ENCODE measurements around the gene CNTNAP5. TPM values are rescaled to one million over a fixed set of nuclear protein-coding genes. Genes with fewer than 3 reads are reported as not detected.

CNTNAP5 gene
- total and polyA plus RNA-seq, 5 experiments from 2014 or later: not detected

DNA sequence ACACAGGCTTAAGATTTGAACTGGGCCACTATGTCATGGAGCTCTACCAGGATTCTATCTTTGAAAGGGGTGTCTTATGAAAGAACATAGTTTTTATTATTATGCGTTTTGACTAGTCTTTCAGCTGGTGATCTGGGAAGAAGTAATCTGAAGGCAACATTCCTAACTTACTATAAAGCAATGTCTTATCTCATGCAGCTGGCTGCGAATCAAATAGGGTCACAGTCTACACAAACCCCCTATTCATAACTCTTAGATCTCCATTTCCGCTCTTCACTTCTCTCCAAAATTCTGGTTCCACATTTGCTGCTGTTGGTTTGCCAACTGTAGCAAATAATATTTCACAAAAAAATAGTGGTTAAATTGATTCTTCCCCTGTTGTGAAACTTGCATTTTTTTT lies 813.3 kb downstream of the CNTNAP5 start:
- no peaks in the 10 kb centered on the region for H3K36me3 Mint-ChIP-seq
- no peak overlapping the region for H3K4me3 Mint-ChIP-seq
- no peak for DNase-seq
- ATAC-seq: no peak
- peaks cover 0 to 30% (median 5%) of the 10 kb centered on the region in 9 donors for H3K9me3 Mint-ChIP-seq
- no peaks in the 10 kb centered on the region for H3K4me1 Mint-ChIP-seq
- no peak overlapping the region for H3K27ac Mint-ChIP-seq
- H3K27me3 Mint-ChIP-seq: no peaks in the 10 kb centered on the region
- POLR2A ChIA-PET: no interaction called here

DNA sequence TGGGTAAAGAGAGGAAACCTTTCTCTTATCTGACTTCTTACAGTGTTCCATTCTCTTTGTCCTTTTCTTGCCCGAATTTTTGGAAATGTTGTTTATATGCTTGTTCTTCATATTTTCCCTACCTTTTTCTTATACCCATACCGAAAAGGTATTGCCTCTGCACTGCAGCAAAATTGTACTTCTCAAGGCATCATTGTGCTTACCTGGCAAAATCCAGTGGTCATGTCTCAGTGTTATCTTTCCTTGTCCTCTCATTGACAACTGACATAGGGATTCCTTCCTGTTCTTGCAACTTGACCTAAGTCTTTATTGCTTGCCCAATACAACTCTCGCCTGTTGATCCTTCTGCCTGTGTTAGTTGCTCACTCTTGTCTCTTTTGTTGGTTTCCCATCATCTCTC lies 842.2 kb downstream of the CNTNAP5 start:
- H3K4me3 Mint-ChIP-seq: no peak overlapping the region
- DNase-seq (no peak), ATAC-seq (no peak)
- H3K4me1 Mint-ChIP-seq: no peaks in the 10 kb centered on the region
- H3K27me3 Mint-ChIP-seq: no peaks in the 10 kb centered on the region
- H3K36me3 Mint-ChIP-seq: no peaks in the 10 kb centered on the region
- H3K9me3 Mint-ChIP-seq: peaks cover 0 to 8% (median 0%) of the 10 kb centered on the region in 9 donors
- POLR2A ChIA-PET: no interaction called here
- H3K27ac Mint-ChIP-seq: no peak overlapping the region

DNA sequence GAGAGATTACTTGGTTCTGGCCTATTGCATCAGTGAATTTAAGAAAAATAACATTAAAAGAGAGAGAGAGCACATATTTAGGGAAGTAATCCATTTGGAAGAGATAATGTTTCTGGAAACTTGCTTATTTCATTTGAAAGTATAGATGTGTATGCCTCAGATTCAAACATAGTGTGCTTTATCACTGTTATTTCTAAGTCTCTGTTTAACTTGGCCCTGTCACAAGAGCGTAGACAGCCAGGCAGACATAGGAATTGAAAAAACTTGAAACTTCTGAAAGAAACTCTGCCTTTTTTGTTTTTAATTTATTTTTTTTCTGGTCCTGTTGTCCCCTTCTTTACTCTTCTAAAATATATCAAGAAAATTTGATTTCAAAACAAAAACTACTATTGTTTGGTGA lies 849.1 kb downstream of the CNTNAP5 start:
- H3K9me3 Mint-ChIP-seq: peaks cover 0 to 15% (median 0%) of the 10 kb centered on the region in 9 donors
- H3K4me3 Mint-ChIP-seq: no peak overlapping the region
- POLR2A ChIA-PET: no interaction called here
- H3K27ac Mint-ChIP-seq: no peak overlapping the region
- ATAC-seq: no peak
- H3K4me1 Mint-ChIP-seq: no peaks in the 10 kb centered on the region
- no peaks in the 10 kb centered on the region for H3K36me3 Mint-ChIP-seq
- no peak for DNase-seq
- H3K27me3 Mint-ChIP-seq: no peaks in the 10 kb centered on the region

DNA sequence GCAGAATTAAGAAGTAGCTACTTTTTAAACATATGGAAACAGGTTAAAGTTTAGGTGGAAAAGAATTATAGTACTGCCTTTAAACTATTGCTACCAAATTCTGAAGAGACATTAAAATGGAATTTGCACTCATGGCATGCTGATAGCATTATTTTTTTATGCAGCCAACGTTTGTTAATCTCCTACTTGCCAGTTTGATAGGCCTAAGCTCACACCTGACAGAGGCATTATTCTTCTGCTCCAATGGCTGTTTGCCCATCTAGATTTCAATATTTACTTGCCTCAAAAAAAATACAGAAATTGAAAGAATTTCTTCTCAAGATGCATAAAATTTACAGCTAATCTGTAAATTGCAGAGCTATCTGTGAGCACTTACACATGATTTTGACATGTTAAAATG lies 849.6 kb downstream of the CNTNAP5 start:
- ATAC-seq (no peak), DNase-seq (no peak)
- POLR2A ChIA-PET: no interaction called here
- H3K9me3 Mint-ChIP-seq: peaks cover 0 to 16% (median 1%) of the 10 kb centered on the region in 9 donors
- no peaks in the 10 kb centered on the region for H3K36me3 Mint-ChIP-seq
- no peak overlapping the region for H3K4me3 Mint-ChIP-seq
- H3K27me3 Mint-ChIP-seq: no peaks in the 10 kb centered on the region
- no peaks in the 10 kb centered on the region for H3K4me1 Mint-ChIP-seq
- H3K27ac Mint-ChIP-seq: no peak overlapping the region

DNA sequence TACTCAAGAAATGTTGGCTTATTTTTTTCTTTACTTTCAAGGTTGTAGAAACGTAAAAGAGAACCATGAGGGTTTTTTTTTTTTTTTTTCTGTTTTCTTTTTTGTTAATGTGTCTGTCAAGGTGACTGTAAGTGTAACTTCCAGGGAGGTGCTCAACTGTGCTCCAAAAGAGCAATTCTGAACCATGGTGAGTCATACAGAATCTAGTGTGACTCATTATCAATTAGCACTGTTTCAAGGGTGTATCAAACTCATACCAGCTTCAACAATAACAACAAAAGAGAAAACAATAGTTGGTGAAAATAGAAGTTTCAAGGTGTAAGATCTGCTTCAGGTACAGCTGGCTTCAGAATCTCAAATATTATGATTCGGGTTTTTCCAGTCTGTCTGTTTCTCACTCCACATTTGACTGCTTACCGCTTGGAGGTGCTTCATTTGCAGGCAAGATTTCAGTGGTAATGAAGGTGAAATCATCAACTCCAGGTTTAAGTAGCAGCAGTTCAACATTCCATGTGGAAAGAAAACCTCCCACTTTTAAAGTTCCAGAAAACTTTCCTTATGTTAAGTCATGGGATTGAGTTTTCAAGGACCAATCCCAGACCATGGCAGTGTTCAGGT lies 850.6 kb downstream of the CNTNAP5 start:
- no peaks in the 10 kb centered on the region for H3K4me1 Mint-ChIP-seq
- no peak overlapping the region for H3K27ac Mint-ChIP-seq
- H3K9me3 Mint-ChIP-seq: peaks cover 0 to 11% (median 1%) of the 10 kb centered on the region in 9 donors
- H3K36me3 Mint-ChIP-seq: no peaks in the 10 kb centered on the region
- no peaks in the 10 kb centered on the region for H3K27me3 Mint-ChIP-seq
- ATAC-seq (no peak), DNase-seq (no peak)
- no peak overlapping the region for H3K4me3 Mint-ChIP-seq
- POLR2A ChIA-PET: no interaction called here

DNA sequence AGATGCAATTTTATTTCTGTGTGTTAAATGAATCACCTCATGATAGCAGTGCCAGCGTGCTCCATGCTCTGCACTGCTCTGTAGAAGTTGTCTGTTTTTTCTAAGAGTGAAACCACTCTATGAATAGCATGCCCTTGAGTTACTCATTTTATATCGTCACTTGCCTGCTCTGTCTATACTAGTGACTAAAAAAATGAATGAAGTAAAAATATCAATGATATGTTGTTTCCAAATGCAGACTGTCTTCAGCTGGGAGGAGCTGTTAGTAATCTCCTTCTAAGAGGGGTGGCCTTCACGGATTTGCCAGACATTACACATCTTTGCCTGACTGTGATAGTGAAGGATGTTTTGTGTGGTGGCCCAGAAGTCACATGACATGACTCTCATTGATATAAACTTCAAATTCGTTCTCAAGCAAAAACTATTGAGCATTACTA lies 852.1 kb downstream of the CNTNAP5 start:
- POLR2A ChIA-PET: no interaction called here
- no peak overlapping the region for H3K27ac Mint-ChIP-seq
- ATAC-seq: no peak

DNA sequence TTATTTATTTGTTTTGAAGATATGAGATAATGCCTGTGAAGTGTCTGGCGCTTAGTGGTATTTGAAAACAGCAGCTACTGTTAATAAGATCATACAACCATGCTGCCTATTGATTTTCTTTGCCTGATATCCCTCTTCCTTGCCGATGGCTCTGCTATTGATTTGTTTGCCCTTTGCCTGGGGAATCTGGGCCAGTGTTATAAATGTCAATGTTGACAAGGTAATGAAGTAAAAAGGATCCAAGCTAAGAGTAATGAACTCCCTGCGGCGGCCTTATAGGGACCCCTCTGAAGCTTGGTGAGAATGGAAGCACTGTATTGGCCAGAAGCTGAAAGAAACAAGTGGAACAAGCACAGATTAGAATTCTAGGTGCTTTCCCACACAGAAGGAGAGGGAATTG lies 854.6 kb downstream of the CNTNAP5 start:
- Mint-ChIP-seq H3K4me1 (no peaks in the 10 kb centered on the region), H3K27ac (no peak overlapping the region), H3K36me3 (no peaks in the 10 kb centered on the region), H3K4me3 (no peak overlapping the region), H3K27me3 (no peaks in the 10 kb centered on the region), H3K9me3 (peaks cover 0 to 17% (median 3%) of the 10 kb centered on the region in 9 donors)
- ATAC-seq (no peak), DNase-seq (no peak)
- POLR2A ChIA-PET: no interaction called here

More for the DNA sequence above, 852.1 kb downstream of the CNTNAP5 start:
- Mint-ChIP-seq H3K4me3 (no peak overlapping the region), H3K27me3 (no peaks in the 10 kb centered on the region), H3K4me1 (no peaks in the 10 kb centered on the region), H3K36me3 (no peaks in the 10 kb centered on the region), H3K9me3 (peaks cover 0 to 11% (median 1%) of the 10 kb centered on the region in 9 donors)
- no peak for DNase-seq

DNA sequence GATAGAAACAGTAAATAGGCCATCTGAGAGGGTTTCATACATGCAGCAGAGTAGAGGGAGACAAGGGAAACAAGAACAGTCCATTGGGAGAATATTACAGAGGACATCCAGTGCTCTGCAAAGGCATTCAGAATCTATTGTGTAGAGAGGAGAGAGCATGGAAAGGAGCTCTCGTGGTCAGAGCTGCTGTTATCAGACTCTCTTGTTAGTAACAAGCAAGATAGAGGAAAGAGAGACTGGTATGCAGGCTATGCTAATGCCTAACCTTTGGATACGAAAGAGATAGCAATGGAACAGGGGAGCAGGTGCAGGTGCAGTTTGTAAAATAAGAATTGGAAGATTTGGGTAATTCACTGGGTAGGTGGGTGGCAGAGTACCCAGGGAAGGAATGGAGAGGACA lies 855.9 kb downstream of the CNTNAP5 start:
- H3K27me3 Mint-ChIP-seq: no peaks in the 10 kb centered on the region
- no peak overlapping the region for H3K27ac Mint-ChIP-seq
- no peak for DNase-seq
- no peaks in the 10 kb centered on the region for H3K4me1 Mint-ChIP-seq
- no peaks in the 10 kb centered on the region for H3K36me3 Mint-ChIP-seq
- H3K9me3 Mint-ChIP-seq: peaks cover 0 to 17% (median 4%) of the 10 kb centered on the region in 9 donors
- no peak for ATAC-seq
- POLR2A ChIA-PET: no interaction called here
- H3K4me3 Mint-ChIP-seq: no peak overlapping the region

DNA sequence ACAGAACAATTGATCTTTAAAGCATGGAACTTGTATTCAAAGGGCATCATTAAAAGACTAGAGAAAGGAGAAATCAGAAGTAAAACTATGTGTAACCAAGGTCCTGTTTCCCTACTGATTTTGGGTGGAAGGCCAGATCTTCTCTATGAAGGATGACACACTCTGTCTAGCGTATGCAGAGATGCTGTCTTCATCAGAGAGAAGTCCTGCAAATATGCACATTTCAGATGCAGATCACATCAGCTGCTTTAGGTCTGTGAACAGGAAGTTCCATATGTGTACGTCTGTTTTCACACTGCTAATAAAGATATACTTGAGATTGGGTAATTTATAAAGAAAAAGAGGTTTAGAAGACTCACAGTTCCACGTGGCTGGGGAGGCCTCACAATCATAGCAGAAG lies 857.3 kb downstream of the CNTNAP5 start:
- no peak overlapping the region for H3K27ac Mint-ChIP-seq
- H3K4me1 Mint-ChIP-seq: no peaks in the 10 kb centered on the region
- H3K36me3 Mint-ChIP-seq: no peaks in the 10 kb centered on the region
- POLR2A ChIA-PET: no interaction called here
- no peak overlapping the region for H3K4me3 Mint-ChIP-seq
- no peaks in the 10 kb centered on the region for H3K27me3 Mint-ChIP-seq
- DNase-seq (no peak), ATAC-seq (no peak)
- H3K9me3 Mint-ChIP-seq: peaks cover 0 to 13% (median 4%) of the 10 kb centered on the region in 9 donors

DNA sequence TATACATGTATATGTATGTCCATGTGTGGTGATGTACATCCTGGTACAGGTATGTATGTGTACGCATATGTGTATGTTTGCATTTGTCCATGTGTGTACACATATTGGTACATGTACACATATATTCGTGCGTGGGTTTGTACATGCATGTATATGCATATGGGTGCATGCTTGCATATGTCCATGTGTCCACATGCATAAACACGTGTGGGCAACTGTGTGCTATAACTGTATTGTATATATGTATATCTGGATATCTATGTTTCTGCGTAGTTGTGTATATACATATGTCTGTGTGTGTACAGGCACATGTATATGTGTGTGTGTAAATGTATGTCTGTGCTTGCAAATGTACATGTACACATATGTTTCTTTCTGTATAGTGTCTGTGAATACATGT lies 858.5 kb downstream of the CNTNAP5 start:
- POLR2A ChIA-PET: no interaction called here
- ATAC-seq (no peak), DNase-seq (no peak)
- Mint-ChIP-seq H3K27me3 (no peaks in the 10 kb centered on the region), H3K36me3 (no peaks in the 10 kb centered on the region), H3K9me3 (peaks cover 0 to 13% (median 3%) of the 10 kb centered on the region in 9 donors), H3K27ac (no peak overlapping the region), H3K4me3 (no peak overlapping the region), H3K4me1 (no peaks in the 10 kb centered on the region)

DNA sequence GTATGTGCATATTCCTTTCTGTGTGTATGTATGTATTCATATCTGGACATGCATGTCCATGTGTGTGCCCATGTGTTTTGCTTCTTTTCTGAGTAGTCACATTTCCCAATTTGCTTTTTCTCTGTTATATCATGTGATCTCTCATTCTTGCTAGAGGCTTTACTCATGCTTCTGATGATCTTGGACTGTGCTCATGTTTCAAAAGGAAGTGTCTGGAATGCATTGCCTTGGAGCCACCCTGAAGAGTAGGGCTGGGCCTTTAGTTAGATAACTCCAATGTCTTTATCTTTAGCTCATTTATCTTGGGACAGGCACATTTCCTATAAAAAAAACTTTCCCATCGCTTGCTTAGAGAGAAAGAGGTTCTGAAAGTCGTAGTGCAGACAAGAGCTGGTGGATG lies 859.2 kb downstream of the CNTNAP5 start:
- Mint-ChIP-seq H3K27me3 (no peaks in the 10 kb centered on the region), H3K4me1 (no peaks in the 10 kb centered on the region), H3K27ac (no peak overlapping the region), H3K9me3 (peaks cover 0 to 12% (median 3%) of the 10 kb centered on the region in 9 donors), H3K36me3 (no peaks in the 10 kb centered on the region), H3K4me3 (no peak overlapping the region)
- ATAC-seq (no peak), DNase-seq (no peak)
- POLR2A ChIA-PET: no interaction called here

DNA sequence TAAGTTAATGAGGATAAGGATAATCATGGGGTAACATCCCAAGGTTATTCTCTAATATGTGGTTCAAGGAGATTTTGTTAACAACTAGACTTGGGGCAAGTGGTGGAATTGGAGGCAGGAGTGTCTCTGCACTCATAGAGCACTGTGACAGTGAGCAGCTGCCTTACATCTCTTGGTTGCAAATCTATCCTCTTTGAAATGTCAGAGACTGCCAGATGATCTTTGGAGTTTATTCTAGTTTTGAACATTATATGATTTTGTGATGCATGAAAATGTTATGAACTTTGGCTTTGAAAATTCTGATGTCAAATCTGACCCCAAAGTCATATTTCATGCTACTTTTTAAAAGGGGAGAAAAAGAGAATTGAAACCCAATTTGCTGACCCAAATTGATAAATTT lies 861.1 kb downstream of the CNTNAP5 start:
- no peaks in the 10 kb centered on the region for H3K4me1 Mint-ChIP-seq
- no peak for DNase-seq
- POLR2A ChIA-PET: no interaction called here

DNA sequence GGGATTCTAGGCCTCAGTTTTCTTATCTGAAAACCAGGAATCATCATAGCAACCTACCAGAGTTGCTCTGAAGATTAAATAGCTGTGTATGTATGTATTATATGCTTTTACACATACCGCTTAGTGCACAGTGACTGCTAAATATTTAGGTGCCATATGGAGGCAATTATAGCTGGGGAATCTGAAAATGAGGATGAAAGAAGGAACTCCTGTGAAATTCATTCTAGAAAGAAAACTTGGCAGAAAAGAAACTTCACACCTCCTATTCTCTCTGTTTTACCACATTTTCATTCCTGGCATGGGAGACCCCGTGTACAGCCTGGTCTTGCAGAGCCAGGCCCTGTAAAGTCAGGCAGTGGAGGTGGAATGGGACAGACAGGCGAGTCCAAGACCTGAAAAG lies 862.4 kb downstream of the CNTNAP5 start:
- Mint-ChIP-seq H3K9me3 (peaks cover 0 to 12% (median 2%) of the 10 kb centered on the region in 9 donors), H3K27me3 (peaks cover 0 to 1% (median 0%) of the 10 kb centered on the region in 5 donors), H3K27ac (no peak overlapping the region), H3K4me3 (no peak overlapping the region), H3K36me3 (no peaks in the 10 kb centered on the region), H3K4me1 (no peaks in the 10 kb centered on the region)
- ATAC-seq: no peak
- DNase-seq: no peak
- POLR2A ChIA-PET: no interaction called here

More for the DNA sequence above, 861.1 kb downstream of the CNTNAP5 start:
- H3K4me3 Mint-ChIP-seq: no peak overlapping the region
- peaks cover 0 to 12% (median 3%) of the 10 kb centered on the region in 9 donors for H3K9me3 Mint-ChIP-seq
- no peak overlapping the region for H3K27ac Mint-ChIP-seq
- H3K27me3 Mint-ChIP-seq: peaks cover 0 to 1% (median 0%) of the 10 kb centered on the region in 5 donors
- no peaks in the 10 kb centered on the region for H3K36me3 Mint-ChIP-seq
- no peak for ATAC-seq

DNA sequence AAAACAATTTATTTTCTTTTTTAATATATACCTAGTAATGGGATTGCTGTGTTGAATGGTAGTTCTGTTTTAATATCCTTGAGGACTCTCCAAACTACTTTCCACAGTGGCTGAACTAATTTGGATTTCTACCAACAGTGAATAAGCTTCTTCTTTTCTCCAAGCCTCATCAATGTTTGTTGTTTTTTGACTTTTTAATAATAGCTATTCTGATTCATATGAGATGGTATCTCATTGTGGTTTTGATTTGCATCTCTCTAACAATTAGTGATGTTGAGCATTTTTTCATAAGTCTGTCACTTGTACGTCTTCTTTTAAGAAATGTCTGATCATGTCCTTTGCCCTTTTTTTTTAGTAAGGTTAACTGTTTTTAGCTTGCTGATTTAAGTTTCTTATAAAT lies 863.3 kb downstream of the CNTNAP5 start:
- ATAC-seq: no peak
- Mint-ChIP-seq H3K36me3 (no peaks in the 10 kb centered on the region), H3K27ac (no peak overlapping the region)

More for the DNA sequence above, 863.3 kb downstream of the CNTNAP5 start:
- no peak for DNase-seq
- Mint-ChIP-seq H3K27me3 (peaks cover 0 to 2% (median 0%) of the 10 kb centered on the region in 5 donors), H3K9me3 (peaks cover 0 to 12% (median 2%) of the 10 kb centered on the region in 9 donors), H3K4me3 (no peak overlapping the region), H3K4me1 (no peaks in the 10 kb centered on the region)
- POLR2A ChIA-PET: no interaction called here
